Ectodermal cell (in vitro differentiated cells): Measurements from ENCODE around the gene DNAJC16.

Source experiments
- H3K27ac ChIP-seq: 2 replicates; pipeline ENCODE4 v1.7.0; 2013; ENCODE audit warnings: mild to moderate bottlenecking, low read depth, low read length; ENCODE audit not compliant: insufficient read depth, poor library complexity, severe bottlenecking
- H3K27me3 ChIP-seq: 2 replicates; pipeline ENCODE4 v1.7.0; 2013; ENCODE audit warnings: mild to moderate bottlenecking, low read length; ENCODE audit not compliant: insufficient read depth, control insufficient read depth, poor library complexity, severe bottlenecking
- H3K36me3 ChIP-seq: one replicate; pipeline ENCODE4 v1.7.0; 2013; ENCODE audit warnings: low read length; ENCODE audit not compliant: control insufficient read depth, insufficient read depth
- H3K4me1 ChIP-seq: one replicate; pipeline ENCODE4 v1.7.0; 2013; ENCODE audit warnings: low read length; ENCODE audit not compliant: control insufficient read depth, insufficient read depth
- H3K4me3 ChIP-seq: 2 replicates; pipeline ENCODE4 v1.7.0; 2013; ENCODE audit warnings: low read depth, low read length, control low read depth; ENCODE audit not compliant: insufficient read depth
- H3K9me3 ChIP-seq: 2 replicates; pipeline ENCODE4 v1.7.0; 2013; ENCODE audit warnings: mild to moderate bottlenecking, low read length, moderate library complexity; ENCODE audit not compliant: control insufficient read depth
- WGBS, 2 experiments: methylation state at CpG; one replicate each; pipeline ENCODE4 v1.1.7; 2013; ENCODE audit warnings: missing lambda C conversion rate in 2 of 2; 5-methylcytosine and 5-hydroxymethylcytosine counted together

The DNAJC16 gene

GRCh38 chr1:15620902-15621682 lies 94.4 kb downstream of the DNAJC16 start:
- Histone ChIP-seq H3K27me3 (no peaks in the 10 kb centered on the region), H3K36me3 (no peaks in the 10 kb centered on the region), H3K4me1 (no peaks in the 10 kb centered on the region), H3K9me3 (no peaks in the 10 kb centered on the region), H3K27ac (no peak overlapping the region), H3K4me3 (no peak overlapping the region)
- WGBS, 2 experiments: 87 to 97% methylated on average over 4 of the region's 7 CpGs

DNA sequence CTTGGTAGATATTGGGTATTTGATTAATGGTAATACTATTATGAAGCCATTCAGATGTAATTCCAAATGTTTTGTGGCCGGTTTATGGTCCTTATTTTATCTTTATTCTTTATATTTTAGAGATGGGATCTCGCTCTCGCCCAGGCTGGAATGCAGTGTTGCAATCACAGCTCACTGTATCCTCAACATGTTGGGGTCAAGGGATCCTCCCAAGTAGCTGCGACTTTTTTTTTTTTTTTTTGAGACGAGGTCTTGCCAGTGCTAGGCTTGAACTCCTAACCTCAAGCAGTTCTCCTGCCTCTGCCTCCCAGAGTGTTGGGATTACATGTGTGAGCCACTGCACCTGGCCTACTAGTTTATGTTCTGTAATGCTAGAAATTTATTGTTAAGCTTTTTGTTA lies 95.3 kb downstream of the DNAJC16 start:
- 91 to 94% methylated on average over 4 to 5 of the region's 5 CpGs for WGBS, 2 experiments
- Histone ChIP-seq H3K27me3 (no peaks in the 10 kb centered on the region), H3K9me3 (no peaks in the 10 kb centered on the region), H3K4me3 (no peak overlapping the region), H3K36me3 (no peaks in the 10 kb centered on the region), H3K4me1 (no peaks in the 10 kb centered on the region), H3K27ac (no peak overlapping the region)

GRCh38 chr1:15622712-15623373 lies 96.2 kb downstream of the DNAJC16 start:
- WGBS, 2 experiments: 95 to 99% methylated on average over 6 to 7 of the region's 7 CpGs
- Histone ChIP-seq H3K27me3 (no peaks in the 10 kb centered on the region), H3K27ac (no peak overlapping the region), H3K4me3 (no peak overlapping the region), H3K36me3 (no peaks in the 10 kb centered on the region), H3K4me1 (no peaks in the 10 kb centered on the region), H3K9me3 (no peaks in the 10 kb centered on the region)

DNA sequence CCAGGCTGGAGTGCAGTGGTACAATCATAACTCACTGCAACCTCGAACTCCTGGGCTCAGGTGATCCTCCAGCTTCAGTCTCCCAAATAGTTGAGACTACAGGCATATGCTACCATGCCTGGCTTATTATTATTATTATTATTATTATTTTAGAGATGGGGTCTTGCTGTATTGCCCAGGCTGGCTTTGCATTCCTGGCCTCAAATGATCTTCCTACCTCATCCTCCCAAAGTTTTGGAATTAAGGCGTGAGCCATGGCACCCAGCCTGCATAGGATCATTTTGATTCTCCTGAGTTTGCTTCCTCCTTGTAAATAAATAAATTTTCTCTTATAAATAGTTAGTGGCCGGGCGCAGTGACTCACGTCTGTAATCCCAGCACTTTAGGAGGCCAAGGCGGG lies 96.8 kb downstream of the DNAJC16 start:
- Histone ChIP-seq H3K4me3 (no peak overlapping the region), H3K36me3 (no peaks in the 10 kb centered on the region), H3K4me1 (no peaks in the 10 kb centered on the region), H3K9me3 (no peaks in the 10 kb centered on the region), H3K27me3 (no peaks in the 10 kb centered on the region), H3K27ac (no peak overlapping the region)
- 82 to 87% methylated on average over 6 of the region's 6 CpGs for WGBS, 2 experiments

- Histone ChIP-seq H3K27ac (no peak overlapping the region), H3K4me3 (no peak overlapping the region), H3K36me3 (no peaks in the 10 kb centered on the region), H3K4me1 (no peaks in the 10 kb centered on the region), H3K9me3 (no peaks in the 10 kb centered on the region), H3K27me3 (no peaks in the 10 kb centered on the region)
- 92 to 95% methylated on average over 3 of the region's 3 CpGs for WGBS, 2 experiments
Observed at GRCh38 chr1:15624133-15624714, 97.6 kb downstream of the DNAJC16 start.

- H3K36me3 ChIP-seq: peaks cover 4% of the 10 kb centered on the region
- no peaks in the 10 kb centered on the region for H3K27me3 ChIP-seq
- no peaks in the 10 kb centered on the region for H3K9me3 ChIP-seq
- no peak overlapping the region for H3K4me3 ChIP-seq
- H3K4me1 ChIP-seq: no peaks in the 10 kb centered on the region
- 92 to 94% methylated on average over 13 of the region's 13 CpGs for WGBS, 2 experiments
- H3K27ac ChIP-seq: no peak overlapping the region
Observed at GRCh38 chr1:15625056-15625917, 98.6 kb downstream of the DNAJC16 start.
